ENCODE data around the gene CFAP73. TPM values are rescaled to one million over a fixed set of nuclear protein-coding genes. Genes with fewer than 3 reads are reported as not detected.

The CFAP73 gene
- total RNA-seq, 1 donor from 2014 or later: not detected

- no peak for DNase-seq (ENCODE audit: low spot score)
- TF ChIP-seq, protein P1, sequence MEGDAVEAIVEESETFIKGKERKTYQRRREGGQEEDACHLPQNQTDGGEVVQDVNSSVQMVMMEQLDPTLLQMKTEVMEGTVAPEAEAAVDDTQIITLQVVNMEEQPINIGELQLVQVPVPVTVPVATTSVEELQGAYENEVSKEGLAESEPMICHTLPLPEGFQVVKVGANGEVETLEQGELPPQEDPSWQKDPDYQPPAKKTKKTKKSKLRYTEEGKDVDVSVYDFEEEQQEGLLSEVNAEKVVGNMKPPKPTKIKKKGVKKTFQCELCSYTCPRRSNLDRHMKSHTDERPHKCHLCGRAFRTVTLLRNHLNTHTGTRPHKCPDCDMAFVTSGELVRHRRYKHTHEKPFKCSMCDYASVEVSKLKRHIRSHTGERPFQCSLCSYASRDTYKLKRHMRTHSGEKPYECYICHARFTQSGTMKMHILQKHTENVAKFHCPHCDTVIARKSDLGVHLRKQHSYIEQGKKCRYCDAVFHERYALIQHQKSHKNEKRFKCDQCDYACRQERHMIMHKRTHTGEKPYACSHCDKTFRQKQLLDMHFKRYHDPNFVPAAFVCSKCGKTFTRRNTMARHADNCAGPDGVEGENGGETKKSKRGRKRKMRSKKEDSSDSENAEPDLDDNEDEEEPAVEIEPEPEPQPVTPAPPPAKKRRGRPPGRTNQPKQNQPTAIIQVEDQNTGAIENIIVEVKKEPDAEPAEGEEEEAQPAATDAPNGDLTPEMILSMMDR (IDR thresholded peaks at IDR 0.05): no peak
- Mint-ChIP-seq H3K9me3 (ENCODE audit: low read depth) (no peaks in the 10 kb centered on the region), H3K36me3 (ENCODE audit: low read depth) (no peaks in the 10 kb centered on the region), H3K4me1 (ENCODE audit: low read depth) (peaks cover 39% of the 10 kb centered on the region), H3K4me3 (ENCODE audit: unreplicated experiment) (no peak overlapping the region), H3K27me3 (ENCODE audit: low read depth) (no peaks in the 10 kb centered on the region), H3K27ac (ENCODE audit: unreplicated experiment) (peak overlapping the region; percentile 50)
Measured at GRCh38 chr12:113198296-113198695, 48.8 kb downstream of the CFAP73 start.

DNA sequence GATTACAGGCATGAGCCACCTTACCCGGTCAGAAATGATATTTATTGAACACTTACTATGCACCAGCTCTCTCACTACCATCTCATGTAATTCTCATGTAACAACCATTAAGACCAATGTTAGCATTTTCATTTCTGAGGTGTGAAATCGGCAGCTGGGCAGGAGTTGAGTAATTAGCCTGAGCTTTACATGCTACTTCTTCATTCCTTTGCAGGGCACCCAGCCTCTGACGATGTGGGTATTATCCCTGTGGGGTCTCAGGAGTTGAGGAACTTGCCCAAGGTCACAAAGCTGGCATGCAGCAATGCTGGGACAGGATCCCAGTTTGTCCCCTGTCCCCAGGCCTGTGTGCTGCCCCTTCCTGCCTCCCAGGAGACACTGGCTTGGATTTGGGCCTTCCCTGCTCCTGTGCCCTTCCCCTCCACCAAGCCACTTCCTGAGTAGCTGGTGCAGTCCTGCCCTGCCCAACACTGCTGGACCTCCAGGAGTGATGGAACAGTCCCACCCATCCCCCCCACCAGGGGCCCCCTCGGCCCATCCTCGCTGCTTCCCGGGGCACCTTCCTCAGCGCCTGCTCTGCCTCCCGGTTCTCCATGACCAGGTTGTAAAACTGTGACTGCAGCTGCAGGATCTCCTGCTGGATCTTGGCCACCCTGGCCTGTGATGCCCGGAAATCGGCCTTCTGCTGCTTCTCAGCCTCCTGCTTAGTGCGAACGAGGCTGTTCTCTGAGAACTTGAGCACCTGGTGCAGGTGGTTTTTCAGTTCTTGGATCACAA, 50.7 kb downstream of the CFAP73 start:
- Mint-ChIP-seq H3K4me1 (ENCODE audit: low read depth) (peaks cover 20% of the 10 kb centered on the region), H3K27ac (ENCODE audit: unreplicated experiment) (no peak overlapping the region), H3K4me3 (ENCODE audit: unreplicated experiment) (no peak overlapping the region), H3K9me3 (ENCODE audit: low read depth) (no peaks in the 10 kb centered on the region), H3K36me3 (ENCODE audit: low read depth) (no peaks in the 10 kb centered on the region), H3K27me3 (ENCODE audit: low read depth) (no peaks in the 10 kb centered on the region)
- DNase-seq (ENCODE audit: low spot score): no peak
- TF ChIP-seq, protein P1 (IDR thresholded peaks at IDR 0.05): no peak

- peaks cover 4% of the 10 kb centered on the region for H3K9me3 Mint-ChIP-seq (ENCODE audit: low read depth)
- no peak overlapping the region for H3K27ac Mint-ChIP-seq (ENCODE audit: unreplicated experiment)
- H3K4me1 Mint-ChIP-seq (ENCODE audit: low read depth): peaks cover 17% of the 10 kb centered on the region
- no peak for DNase-seq (ENCODE audit: low spot score)
- H3K36me3 Mint-ChIP-seq (ENCODE audit: low read depth): no peaks in the 10 kb centered on the region
- TF ChIP-seq, protein P1 (IDR thresholded peaks at IDR 0.05): no peak
- H3K27me3 Mint-ChIP-seq (ENCODE audit: low read depth): no peaks in the 10 kb centered on the region
- no peak overlapping the region for H3K4me3 Mint-ChIP-seq (ENCODE audit: unreplicated experiment)
Measured at GRCh38 chr12:113201187-113202177, 52.0 kb downstream of the CFAP73 start.

GRCh38 chr12:113202300-113203075, 53.0 kb downstream of the CFAP73 start:
- Mint-ChIP-seq H3K4me3 (ENCODE audit: unreplicated experiment) (no peak overlapping the region), H3K27me3 (ENCODE audit: low read depth) (no peaks in the 10 kb centered on the region), H3K9me3 (ENCODE audit: low read depth) (peaks cover 4% of the 10 kb centered on the region), H3K36me3 (ENCODE audit: low read depth) (no peaks in the 10 kb centered on the region), H3K4me1 (ENCODE audit: low read depth) (peaks cover 10% of the 10 kb centered on the region), H3K27ac (ENCODE audit: unreplicated experiment) (no peak overlapping the region)
- DNase-seq (ENCODE audit: low spot score): no peak
- TF ChIP-seq, protein P1 (IDR thresholded peaks at IDR 0.05): no peak

Measured in chondrocyte (in vitro differentiated cells).